ENCODE results near the gene FAM161B. TPM values are rescaled to one million over a fixed set of nuclear protein-coding genes. Genes with fewer than 3 reads are reported as not detected.
"Not testable (repeated sequence)": the region's sequence is repeated elsewhere in the genome, so short reads cannot be mapped to it uniquely, and the experiment has no call there.

FAM161B gene
- 12.1 TPM for total RNA-seq

GRCh38 chr14:73949752-73950734 is at the start of gene FAM161B, which contains the start of gene COQ6:
Gene FAM161B, minus strand, starts transcription at chr14:73950094. Its CDS starts 68 bp downstream, at chr14:73950026.
Gene COQ6, plus strand, starts transcription at chr14:73950302. Its CDS starts 31 bp downstream, at chr14:73950333.
- intact Hi-C loops (cut with DNase I): loop anchor here (10.0 kb wide), 1 partner anchor 225 kb away; no protein-coding TSS in a partner anchor
- ATAC-seq: peak; percentile 99
- peak; percentile 93 for DNase-seq (ENCODE audit: low spot score)

GRCh38 chr14:73998726-73999125 is 48.8 kb upstream of the FAM161B start:
- intact Hi-C loops (cut with DNase I): no loop called here
- no peak for ATAC-seq

GRCh38 chr14:73997944-73998447 is 48.1 kb upstream of the FAM161B start:
- DNase-seq (ENCODE audit: low spot score) (no peak), ATAC-seq (no peak)
- intact Hi-C loops (cut with DNase I): no loop called here

More at GRCh38 chr14:73998726-73999125, 48.8 kb upstream of the FAM161B start:
- DNase-seq (ENCODE audit: low spot score): no peak

GRCh38 chr14:73997108-73997943 is 47.4 kb upstream of the FAM161B start:
- no peak for ATAC-seq
- DNase-seq (ENCODE audit: low spot score): no peak
- intact Hi-C loops (cut with DNase I): no loop called here

GRCh38 chr14:73996731-73997107 is 46.8 kb upstream of the FAM161B start:
- intact Hi-C loops (cut with DNase I): no loop called here
- ATAC-seq: no peak

GRCh38 chr14:73995977-73996378 is 46.1 kb upstream of the FAM161B start:
- DNase-seq (ENCODE audit: low spot score) (no peak), ATAC-seq (no peak)
- intact Hi-C loops (cut with DNase I): no loop called here

More at GRCh38 chr14:73996731-73997107, 46.8 kb upstream of the FAM161B start:
- no peak for DNase-seq (ENCODE audit: low spot score)

GRCh38 chr14:73994926-73995325 is 45.0 kb upstream of the FAM161B start:
- ATAC-seq; DNase-seq (ENCODE audit: low spot score); intact Hi-C loops (cut with DNase I): not testable (repeated sequence)

GRCh38 chr14:73991092-73991491 is 41.2 kb upstream of the FAM161B start:
- intact Hi-C loops (cut with DNase I): no loop called here
- no peak for ATAC-seq
- DNase-seq (ENCODE audit: low spot score): no peak

- intact Hi-C loops (cut with DNase I); ATAC-seq; DNase-seq (ENCODE audit: low spot score): not testable (repeated sequence)
These were observed 38.8 kb upstream of the FAM161B start for GRCh38 chr14:73988656-73989055.

- intact Hi-C loops (cut with DNase I): no loop called here
- ATAC-seq (no peak), DNase-seq (ENCODE audit: low spot score) (no peak)
These were observed 38.2 kb upstream of the FAM161B start for GRCh38 chr14:73988065-73988464.

- intact Hi-C loops (cut with DNase I): no loop called here
- DNase-seq (ENCODE audit: low spot score) (no peak), ATAC-seq (no peak)
These were observed 28.0 kb upstream of the FAM161B start for GRCh38 chr14:73977896-73978295.

GRCh38 chr14:73976125-73976524 is 26.2 kb upstream of the FAM161B start:
- intact Hi-C loops (cut with DNase I): no loop called here
- ATAC-seq (no peak), DNase-seq (ENCODE audit: low spot score) (no peak)

GRCh38 chr14:73973497-73973896 is 23.6 kb upstream of the FAM161B start:
- no peak for DNase-seq (ENCODE audit: low spot score)
- no peak for ATAC-seq
- intact Hi-C loops (cut with DNase I): no loop called here

- ATAC-seq: no peak
- no peak for DNase-seq (ENCODE audit: low spot score)
- intact Hi-C loops (cut with DNase I): no loop called here
These were observed 19.0 kb upstream of the FAM161B start for GRCh38 chr14:73968885-73969284.

- DNase-seq (ENCODE audit: low spot score) (no peak), ATAC-seq (no peak)
- intact Hi-C loops (cut with DNase I): no loop called here
These were observed 15.3 kb upstream of the FAM161B start for GRCh38 chr14:73965216-73965615.

- ATAC-seq (no peak), DNase-seq (ENCODE audit: low spot score) (no peak)
- intact Hi-C loops (cut with DNase I): no loop called here
These were observed 11.3 kb upstream of the FAM161B start for GRCh38 chr14:73961192-73961591.

- intact Hi-C loops (cut with DNase I): no loop called here
- DNase-seq (ENCODE audit: low spot score): no peak
- ATAC-seq: no peak
These were observed 8.7 kb upstream of the FAM161B start for GRCh38 chr14:73958591-73958990.

GRCh38 chr14:73955674-73956073 is 5.8 kb upstream of the FAM161B start:
- intact Hi-C loops (cut with DNase I): no loop called here
- ATAC-seq: no peak
- DNase-seq (ENCODE audit: low spot score): no peak

- no peak for ATAC-seq
- intact Hi-C loops (cut with DNase I): no loop called here
- no peak for DNase-seq (ENCODE audit: low spot score)
These were observed 3.8 kb upstream of the FAM161B start for GRCh38 chr14:73953731-73954130.
